WERI-Rb-1 (cell line): ENCODE measurements around the gene CBFA2T3.

Source experiments
- DNase-seq: peaks from one replicate; pipeline ENCODE4 v3.0.0-alpha.2; 2020
- H3K27ac ChIP-seq: fragments of 250-450 bp; sonication (Bioruptor Pico); 2 replicates; pipeline ENCODE4 v1.5.1; 2020; ENCODE audit warnings: mild to moderate bottlenecking, moderate library complexity
- H3K27me3 ChIP-seq: fragments of 250-450 bp; sonication (Bioruptor Pico); 2 replicates; pipeline ENCODE4 v1.5.1; 2021; ENCODE audit warnings: mild to moderate bottlenecking, low read depth, moderate library complexity; ENCODE audit not compliant: insufficient read depth, severe bottlenecking
- H3K36me3 ChIP-seq: fragments of 250-450 bp; sonication (Bioruptor Pico); 2 replicates; pipeline ENCODE4 v1.5.1; 2020; ENCODE audit warnings: mild to moderate bottlenecking, moderate library complexity
- H3K4me3 ChIP-seq: 2 replicates; pipeline ENCODE4 v1.5.1; 2011; ENCODE audit warnings: low read depth, mild to moderate bottlenecking, control low read depth, low read length
- H3K9me3 ChIP-seq: fragments of 250-450 bp; sonication (Bioruptor Pico); 2 replicates; pipeline ENCODE4 v1.5.1; 2021; ENCODE audit warnings: mild to moderate bottlenecking, moderate library complexity; ENCODE audit not compliant: severe bottlenecking
- TF ChIP-seq, protein P1 (sequence below): IDR thresholded peaks from 2 replicates; pipeline ENCODE4 v1.5.1; 2011; ENCODE audit warnings: low read depth, mild to moderate bottlenecking, control low read depth, inconsistent platforms, low read length

The CBFA2T3 gene

DNA sequence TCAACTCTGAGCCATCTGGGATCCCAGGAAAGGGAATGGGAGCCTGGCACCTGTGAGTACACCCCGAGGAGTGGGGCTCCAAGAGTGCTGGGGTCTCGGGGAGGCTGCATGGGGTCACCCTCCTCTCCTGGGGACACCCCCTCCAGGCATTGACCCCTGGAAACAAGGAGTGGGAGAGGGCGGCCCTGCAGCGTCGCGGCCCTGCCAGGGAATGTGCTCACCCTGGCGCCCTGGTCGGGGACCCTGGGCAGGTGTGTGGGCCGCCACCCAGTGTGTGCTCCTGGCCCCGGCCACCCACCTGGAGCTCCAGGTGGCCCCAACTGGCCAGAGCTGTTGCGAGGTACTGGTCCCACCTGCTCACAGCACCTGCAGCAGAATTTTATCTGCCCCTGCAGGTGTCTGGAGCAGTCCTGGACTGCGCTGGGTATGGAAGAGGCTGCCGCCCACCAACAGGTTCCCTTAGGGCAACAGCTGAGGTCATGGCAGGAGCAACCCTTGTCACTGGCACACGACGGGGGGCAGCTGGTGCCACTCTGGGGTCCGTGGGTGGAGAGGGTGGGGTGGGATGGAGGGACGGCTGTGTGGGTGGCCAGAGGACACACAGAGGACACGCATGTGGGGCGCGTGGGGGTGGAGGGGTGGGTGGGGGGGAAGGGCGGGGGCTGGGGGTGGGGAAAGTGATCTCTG is 105.1 kb downstream of the CBFA2T3 start:
- Histone ChIP-seq H3K27ac (peak overlapping the region; percentile 71), H3K9me3 (no peaks in the 10 kb centered on the region), H3K27me3 (no peaks in the 10 kb centered on the region), H3K36me3 (no peaks in the 10 kb centered on the region), H3K4me3 (no peak overlapping the region)
- TF ChIP-seq, protein P1, sequence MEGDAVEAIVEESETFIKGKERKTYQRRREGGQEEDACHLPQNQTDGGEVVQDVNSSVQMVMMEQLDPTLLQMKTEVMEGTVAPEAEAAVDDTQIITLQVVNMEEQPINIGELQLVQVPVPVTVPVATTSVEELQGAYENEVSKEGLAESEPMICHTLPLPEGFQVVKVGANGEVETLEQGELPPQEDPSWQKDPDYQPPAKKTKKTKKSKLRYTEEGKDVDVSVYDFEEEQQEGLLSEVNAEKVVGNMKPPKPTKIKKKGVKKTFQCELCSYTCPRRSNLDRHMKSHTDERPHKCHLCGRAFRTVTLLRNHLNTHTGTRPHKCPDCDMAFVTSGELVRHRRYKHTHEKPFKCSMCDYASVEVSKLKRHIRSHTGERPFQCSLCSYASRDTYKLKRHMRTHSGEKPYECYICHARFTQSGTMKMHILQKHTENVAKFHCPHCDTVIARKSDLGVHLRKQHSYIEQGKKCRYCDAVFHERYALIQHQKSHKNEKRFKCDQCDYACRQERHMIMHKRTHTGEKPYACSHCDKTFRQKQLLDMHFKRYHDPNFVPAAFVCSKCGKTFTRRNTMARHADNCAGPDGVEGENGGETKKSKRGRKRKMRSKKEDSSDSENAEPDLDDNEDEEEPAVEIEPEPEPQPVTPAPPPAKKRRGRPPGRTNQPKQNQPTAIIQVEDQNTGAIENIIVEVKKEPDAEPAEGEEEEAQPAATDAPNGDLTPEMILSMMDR, result no peak
- DNase-seq, result no peak

DNA sequence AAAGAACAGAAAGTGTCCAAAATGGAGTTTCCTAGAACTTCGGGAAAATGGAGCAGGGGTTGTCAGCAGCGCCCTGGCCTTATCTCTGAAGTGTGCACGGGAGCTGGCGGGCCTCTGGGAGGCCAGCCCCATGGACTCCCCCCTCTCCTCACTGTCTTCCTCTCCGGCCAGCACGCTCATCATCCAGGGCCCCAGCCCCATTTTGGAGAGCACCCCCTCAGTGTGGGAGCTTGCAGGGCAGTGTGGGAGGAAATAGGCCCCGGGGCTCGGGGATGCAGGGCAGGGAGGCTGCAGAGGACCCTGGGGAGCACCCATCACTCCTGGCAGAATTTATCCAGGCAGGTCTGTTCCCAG is 105.7 kb downstream of the CBFA2T3 start:
- Histone ChIP-seq H3K27me3 (no peaks in the 10 kb centered on the region), H3K27ac (peak overlapping the region; percentile 71), H3K36me3 (no peaks in the 10 kb centered on the region), H3K4me3 (0 out of 2 replicates have a peak overlapping the region, but pooled peaks have one; percentile 14), H3K9me3 (no peaks in the 10 kb centered on the region)
- DNase-seq, result no peak
- TF ChIP-seq, protein P1, result no peak

DNA sequence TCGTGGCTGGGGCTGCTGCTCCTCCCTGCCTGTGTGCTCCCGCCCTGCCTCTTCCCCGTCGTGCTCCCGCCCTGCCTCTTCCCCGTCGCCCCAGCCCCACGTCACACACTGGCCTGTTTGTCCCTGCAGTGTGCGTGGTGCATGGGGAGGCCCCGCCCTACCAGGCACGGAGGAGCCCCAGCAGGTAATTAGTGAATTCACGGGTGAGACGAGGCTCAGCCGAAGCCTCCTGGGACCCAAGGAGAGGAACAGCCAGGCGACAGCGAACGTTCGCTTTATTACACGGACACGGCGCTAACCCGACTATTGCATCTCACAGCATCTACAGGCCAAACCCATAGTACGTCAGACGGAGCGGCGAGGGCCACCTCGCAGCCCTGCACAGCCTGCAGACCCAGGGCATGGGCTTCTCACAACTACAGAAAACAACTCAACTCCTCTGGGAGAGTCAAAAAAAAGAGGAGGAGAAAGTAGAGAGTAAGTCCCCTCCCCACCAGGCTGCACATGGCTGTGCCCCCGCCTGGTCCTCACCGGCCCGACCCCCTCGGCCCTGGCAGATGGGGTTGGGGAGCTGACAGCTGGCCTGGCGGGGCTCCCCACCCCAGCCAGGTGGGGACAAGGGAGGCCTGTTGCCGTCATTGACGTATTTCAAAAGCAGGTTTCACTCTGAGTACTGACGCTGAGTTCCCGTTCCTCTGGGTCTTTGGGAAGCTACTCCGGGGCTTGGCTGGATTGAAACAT is 106.2 kb downstream of the CBFA2T3 start:
- peak overlapping the region; percentile 71 for H3K27ac ChIP-seq
- peak overlapping the region; percentile 14 for H3K4me3 ChIP-seq
- TF ChIP-seq, protein P1, result no peak
- peak; percentile 53 for DNase-seq
- H3K9me3 ChIP-seq, result no peaks in the 10 kb centered on the region
- H3K36me3 ChIP-seq, result no peaks in the 10 kb centered on the region
- H3K27me3 ChIP-seq, result no peaks in the 10 kb centered on the region

DNA sequence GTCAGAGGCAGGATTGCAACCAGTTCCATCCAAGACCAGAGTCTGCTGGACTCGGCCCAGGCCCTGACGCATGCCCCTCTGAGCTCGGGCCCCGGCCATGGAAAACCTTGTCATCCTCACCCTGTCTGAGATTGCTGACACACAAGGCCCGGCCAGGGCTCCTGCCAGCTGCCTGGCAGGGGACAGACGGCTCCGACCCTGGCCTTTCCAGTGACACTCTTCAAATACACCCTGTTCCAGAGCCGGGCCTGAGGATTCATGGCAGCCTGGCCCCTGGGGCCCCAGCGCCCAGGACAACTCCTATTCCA is 107.4 kb downstream of the CBFA2T3 start:
- H3K27ac ChIP-seq, result peak overlapping the region; percentile 74
- TF ChIP-seq, protein P1, result no peak
- no peak for DNase-seq
- no peaks in the 10 kb centered on the region for H3K27me3 ChIP-seq
- no peak overlapping the region for H3K4me3 ChIP-seq
- H3K36me3 ChIP-seq, result no peaks in the 10 kb centered on the region
- H3K9me3 ChIP-seq, result no peaks in the 10 kb centered on the region

DNA sequence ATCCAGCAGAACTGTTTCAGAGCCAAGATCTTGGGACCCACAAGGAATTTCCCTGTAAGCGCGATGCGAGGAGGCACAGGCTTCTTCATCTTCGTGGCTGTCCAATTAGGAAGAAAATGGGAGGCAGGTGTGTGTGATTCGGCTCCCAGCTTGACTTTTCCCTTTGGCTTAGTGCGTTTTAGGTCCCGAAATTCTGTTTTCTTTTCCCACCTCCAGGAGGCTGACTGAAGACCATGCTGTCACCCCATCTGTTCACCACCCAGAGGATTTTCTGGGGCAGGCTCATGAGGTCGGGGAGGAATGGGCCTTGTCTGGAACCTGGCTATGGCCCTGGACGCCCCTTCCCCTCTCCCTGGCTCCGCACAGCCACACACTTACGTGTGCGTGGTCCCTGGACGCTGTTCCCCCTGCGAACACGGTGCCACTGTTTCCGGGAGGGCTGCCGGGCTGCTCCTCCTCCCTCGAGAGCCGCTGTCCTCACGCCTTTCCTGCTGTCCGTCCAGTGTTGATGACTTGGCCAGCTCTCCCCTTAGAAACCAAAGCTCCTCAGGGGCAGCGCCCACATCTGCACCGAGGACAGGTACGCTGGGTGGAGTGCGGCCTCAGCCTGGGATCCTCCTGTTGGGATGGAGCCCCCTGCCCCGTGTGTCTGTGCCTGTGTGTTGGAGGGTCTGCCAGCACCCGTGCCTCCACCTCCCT is 107.9 kb downstream of the CBFA2T3 start:
- Histone ChIP-seq H3K27ac (peak overlapping the region; percentile 74), H3K9me3 (no peaks in the 10 kb centered on the region), H3K4me3 (no peak overlapping the region), H3K27me3 (no peaks in the 10 kb centered on the region), H3K36me3 (no peaks in the 10 kb centered on the region)
- peak; percentile 44 for DNase-seq
- TF ChIP-seq, protein P1, result no peak
